Measurements from ENCODE around the gene SMC2. TPM values are rescaled to one million over a fixed set of nuclear protein-coding genes. Genes with fewer than 3 reads are reported as not detected.

Gene SMC2
- total and polyA plus RNA-seq, 2 of the 13 experiments (the other 11 are each of a cell fraction or from before 2014, with no cell fraction given), result 5.6 to 36.7 TPM

GRCh38 chr9:104068546-104068945 is 25.6 kb upstream of the SMC2 start:
- no peak overlapping the region for H3K4me2 ChIP-seq (ENCODE audit: low read depth, low read length)
- H3K27ac ChIP-seq (ENCODE audit: extremely low read length, insufficient read depth, low read length), result no peak overlapping the region
- in situ Hi-C loops (cut with HindIII; ENCODE audit: extremely low pct_ligation_motif_present, low pct_unique_long_range_greater_than_20kb) (no loop called here), intact Hi-C loops (cut with micrococcal nuclease; ENCODE audit: unreplicated experiment) (no loop called here)
- H3K27me3 ChIP-seq (ENCODE audit: control insufficient read depth in 1 of 2, insufficient read depth in 2 of 2, low read length in 2 of 2), result no peaks in the 10 kb centered on the region
- H3K36me3 ChIP-seq (replicated peaks in 1 of 2; ENCODE audit: control insufficient read depth in 1 of 2, insufficient read depth in 2 of 2, low read length in 2 of 2), result no peaks in the 10 kb centered on the region
- no peak for DNase-seq (ENCODE audit: low spot score)
- ATAC-seq, result no peak
- TF ChIP-seq TEF (CRISPR knock-in tag; IDR thresholded peaks at IDR 0.05) (no peak), ZNF33B (CRISPR knock-in tag; IDR thresholded peaks at IDR 0.05) (no peak), SETDB1 (CRISPR knock-in tag; IDR thresholded peaks at IDR 0.05; ENCODE audit: borderline replicate concordance) (no peak), ZNF557 (CRISPR knock-in tag; IDR thresholded peaks at IDR 0.05) (no peak), PAX8 (CRISPR knock-in tag; IDR thresholded peaks at IDR 0.05; ENCODE audit: borderline replicate concordance) (no peak), SP4 (CRISPR knock-in tag; IDR thresholded peaks at IDR 0.05) (no peak), ZNF614 (CRISPR knock-in tag; IDR thresholded peaks at IDR 0.05; ENCODE audit: borderline replicate concordance) (no peak), ZNF646 (CRISPR knock-in tag; IDR thresholded peaks at IDR 0.05) (no peak), ZSCAN9 (CRISPR knock-in tag; IDR thresholded peaks at IDR 0.05; ENCODE audit: borderline replicate concordance) (no peak), ARNT (IDR thresholded peaks at IDR 0.05) (no peak), ZNF607 (CRISPR knock-in tag; IDR thresholded peaks at IDR 0.05; ENCODE audit: borderline replicate concordance) (no peak), ZSCAN12 (CRISPR knock-in tag; IDR thresholded peaks at IDR 0.05) (no peak), ZNF382 (CRISPR knock-in tag; IDR thresholded peaks at IDR 0.05; ENCODE audit: borderline replicate concordance) (no peak)
- H3K4me1 ChIP-seq (ENCODE audit: insufficient read depth, low read length), result peaks cover 12% of the 10 kb centered on the region; the same call in 1 of the 2 replicates
- H3K9me3 ChIP-seq (ENCODE audit: low read length), result no peaks in the 10 kb centered on the region
- FAIRE-seq, result no peak
- ChIA-PET POLR2A (no interaction called here), CTCF (ENCODE audit: low intra/inter-chr PET ratio, low total read pairs) (no interaction called here)
- H3K4me3 ChIP-seq (replicated peaks in 1 of 3; ENCODE audit: insufficient read depth in 1 of 3, low read depth in 2 of 3, low read length in 3 of 3), result no peak overlapping the region
- H4K20me1 ChIP-seq (ENCODE audit: insufficient read depth, low read length), result no peaks in the 10 kb centered on the region
- H2AFZ ChIP-seq (ENCODE audit: low read length), result no peak overlapping the region
- 0% methylated on average over 1 of the region's 1 CpG for WGBS (ENCODE audit: low lambda C conversion rate)
- no TSS peak for BruUV-seq (replicated peaks)
- H3K79me2 ChIP-seq (ENCODE audit: insufficient read depth, low read length), result no peaks in the 10 kb centered on the region
- H3K9ac ChIP-seq (ENCODE audit: insufficient read depth, low read depth, low read length), result no peak overlapping the region

Measured in HepG2 (cell line).